Transverse colon (tissue), 4 donors: ENCODE data around the gene STK10. TPM values are rescaled to one million over a fixed set of nuclear protein-coding genes. Genes with fewer than 3 reads are reported as not detected.

Experiments used
- DNase-seq: peaks from one replicate; pipeline ENCODE4 v3.0.0-alpha.2; 2019
- H3K27ac ChIP-seq, 4 donors: fragments of 200-600 bp; sonication (generic); 2 replicates each; pipeline ENCODE4 v1.5.1; 2016 to 2018; ENCODE audit warnings: inconsistent platforms in 4 of 4
- H3K27me3 ChIP-seq: fragments of 200-600 bp; sonication (generic); 2 replicates; pipeline ENCODE4 v1.5.1; 2017; ENCODE audit warnings: inconsistent platforms
- H3K36me3 ChIP-seq, 4 donors: fragments of 200-600 bp; sonication (generic); 2 replicates each; pipeline ENCODE4 v1.5.1; 2017 to 2019; ENCODE audit warnings: inconsistent platforms in 4 of 4
- H3K4me1 ChIP-seq, 4 donors: fragments of 200-600 bp; sonication (generic); 2 replicates each; pipeline ENCODE4 v1.5.1; 2017 to 2020; ENCODE audit warnings: inconsistent platforms in 4 of 4
- H3K4me3 ChIP-seq, 4 donors: fragments of 200-600 bp; sonication (generic); 1 replicate in 1 of 4; 2 replicates in 3 of 4; pipeline versions ENCODE4 v1.5.1 to v1.6.1; 2017 to 2019; ENCODE audit warnings: inconsistent platforms in 4 of 4
- H3K9me3 ChIP-seq, 2 donors: fragments of 200-600 bp; sonication (generic); 2 replicates each; pipeline ENCODE4 v1.5.1; 2017 to 2019; ENCODE audit warnings: inconsistent platforms in 2 of 2
- EP300 ChIP-seq: sonication (generic); formaldehyde crosslinking; IDR thresholded peaks from one replicate; pipeline ENCODE4 v1.6.1; 2017; ENCODE audit warnings: antibody characterized with exemption, low read depth
- POLR2A ChIP-seq: fragments of 450-650 bp; IDR thresholded peaks from one replicate; pipeline ENCODE4 v1.6.1; 2016; ENCODE audit warnings: antibody characterized with exemption, mild to moderate bottlenecking, moderate library complexity
- POLR2AphosphoS5 ChIP-seq, 3 donors: sonication (generic); formaldehyde crosslinking; IDR thresholded peaks; one replicate each; pipeline ENCODE4 v1.6.1; 2016; ENCODE audit warnings: antibody characterized with exemption in 3 of 3
- WGBS, 2 donors: methylation state at CpG; one replicate each; pipeline ENCODE4 v1.1.5; 2018; ENCODE audit warnings: low coverage in 1 of 2; 5-methylcytosine and 5-hydroxymethylcytosine counted together
- in situ Hi-C, 4 donors: fragments of 200-750 bp; cut with MboI; loops; one replicate each; pipeline versions ENCODE4 v1.15.0 to v1.15.1; 2017; ENCODE audit warnings: low sequenced_read_pairs in 3 of 4, low pct_ligation_motif_present in 1 of 4, low pct_unique_long_range_greater_than_20kb in 1 of 4
- intact Hi-C: fragments of 100-400 bp; cut with DNase I; formaldehyde crosslinking; loops from one replicate; pipeline ENCODE4 v1.15.1; 2023; ENCODE audit warnings: low total_unique reads
- total RNA-seq, 4 donors: library from RNA; depleted of rRNA; stranded (reverse); fragments of >200 nt; gene quantifications; one replicate each; pipeline ENCODE4 v1.1.0, GENCODE V29; 2016
- TF ChIP-seq, protein P1 (sequence below), 5 experiments: fragments of 200-600 bp in 3 of 5; fragments of 450-650 bp in 2 of 5; sonication (generic) in 3 of 5; IDR thresholded peaks; 1 replicate in 2 of 5; 2 replicates in 3 of 5; pipeline ENCODE4 v1.5.1; 2016 to 2017; ENCODE audit warnings: antibody characterized with exemption in 5 of 5, inconsistent platforms in 3 of 5, mild to moderate bottlenecking in 2 of 5, moderate library complexity in 1 of 5

STK10 gene
- total RNA-seq, 4 donors from 2014 or later = 21.2 to 207 (median 49.3) TPM

GRCh38 chr5:172064358-172064757 is 123.7 kb downstream of the STK10 start:
- in situ Hi-C loops (no loop called here), intact Hi-C loops (no loop called here)
- no peak for TF ChIP-seq POLR2A
- TF ChIP-seq EP300 = no peak
- TF ChIP-seq, protein P1, sequence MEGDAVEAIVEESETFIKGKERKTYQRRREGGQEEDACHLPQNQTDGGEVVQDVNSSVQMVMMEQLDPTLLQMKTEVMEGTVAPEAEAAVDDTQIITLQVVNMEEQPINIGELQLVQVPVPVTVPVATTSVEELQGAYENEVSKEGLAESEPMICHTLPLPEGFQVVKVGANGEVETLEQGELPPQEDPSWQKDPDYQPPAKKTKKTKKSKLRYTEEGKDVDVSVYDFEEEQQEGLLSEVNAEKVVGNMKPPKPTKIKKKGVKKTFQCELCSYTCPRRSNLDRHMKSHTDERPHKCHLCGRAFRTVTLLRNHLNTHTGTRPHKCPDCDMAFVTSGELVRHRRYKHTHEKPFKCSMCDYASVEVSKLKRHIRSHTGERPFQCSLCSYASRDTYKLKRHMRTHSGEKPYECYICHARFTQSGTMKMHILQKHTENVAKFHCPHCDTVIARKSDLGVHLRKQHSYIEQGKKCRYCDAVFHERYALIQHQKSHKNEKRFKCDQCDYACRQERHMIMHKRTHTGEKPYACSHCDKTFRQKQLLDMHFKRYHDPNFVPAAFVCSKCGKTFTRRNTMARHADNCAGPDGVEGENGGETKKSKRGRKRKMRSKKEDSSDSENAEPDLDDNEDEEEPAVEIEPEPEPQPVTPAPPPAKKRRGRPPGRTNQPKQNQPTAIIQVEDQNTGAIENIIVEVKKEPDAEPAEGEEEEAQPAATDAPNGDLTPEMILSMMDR (IDR thresholded peaks at IDR 0.05) = no peak
- no peak for TF ChIP-seq POLR2AphosphoS5 (IDR thresholded peaks at IDR 0.05)
- WGBS, 2 donors = 92 to 97% methylated on average over 5 of the region's 5 CpGs
- Histone ChIP-seq H3K9me3 (no peaks in the 10 kb centered on the region), H3K4me1 (peaks cover 0 to 7% (median 7%) of the 10 kb centered on the region in 4 donors), H3K36me3 (peaks cover 0 to 23% (median 3%) of the 10 kb centered on the region in 4 donors), H3K4me3 (no peak overlapping the region), H3K27ac (no peak overlapping the region), H3K27me3 (no peaks in the 10 kb centered on the region)
- DNase-seq = no peak

- in situ Hi-C loops = no loop called here
Measured at GRCh38 chr5:172063463-172064235, 124.4 kb downstream of the STK10 start.

DNA sequence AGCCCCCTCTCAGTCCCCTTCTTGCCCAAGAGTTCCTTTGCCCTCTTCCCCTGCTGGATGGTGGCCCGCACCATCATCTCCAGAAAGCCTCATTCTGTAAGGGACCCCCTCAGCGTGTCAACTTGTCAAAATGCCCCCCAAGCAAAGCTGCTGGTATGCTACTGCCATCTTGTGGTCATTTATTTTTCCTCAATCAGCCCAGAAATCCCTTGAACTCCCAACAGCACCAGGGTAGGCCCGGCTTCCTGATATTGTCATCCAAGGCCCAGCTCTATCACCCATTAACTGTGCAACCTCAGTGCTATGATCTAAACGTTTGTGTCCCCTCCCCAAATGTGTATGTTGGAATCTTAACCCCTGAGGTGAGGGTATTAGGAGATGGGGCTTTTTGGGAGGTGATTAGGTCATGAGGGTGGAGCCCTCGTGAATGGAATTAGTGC is 128.3 kb downstream of the STK10 start:
- TF ChIP-seq, protein P1 (IDR thresholded peaks at IDR 0.05) = peak; percentile 36 to 42 (median 40)
- no peak for TF ChIP-seq POLR2AphosphoS5 (IDR thresholded peaks at IDR 0.05)
- TF ChIP-seq POLR2A = no peak
- TF ChIP-seq EP300 = no peak
- no peak overlapping the region for H3K27ac ChIP-seq
- in situ Hi-C loops = no loop called here
- peaks cover 0 to 23% (median 3%) of the 10 kb centered on the region in 4 donors for H3K36me3 ChIP-seq
- no peaks in the 10 kb centered on the region for H3K4me1 ChIP-seq
- 71% methylated on average over 5 of the region's 5 CpGs; no CpG with 5 or more reads in 1 of the 2 donors for WGBS, 2 donors
- H3K27me3 ChIP-seq = no peaks in the 10 kb centered on the region
- no peak for DNase-seq
- no peaks in the 10 kb centered on the region for H3K9me3 ChIP-seq
- no peak overlapping the region for H3K4me3 ChIP-seq
- intact Hi-C loops = no loop called here

More at GRCh38 chr5:172063463-172064235, 124.4 kb downstream of the STK10 start:
- H3K4me1 ChIP-seq = peaks cover 0 to 7% (median 7%) of the 10 kb centered on the region in 4 donors
- no peaks in the 10 kb centered on the region for H3K27me3 ChIP-seq
- TF ChIP-seq POLR2AphosphoS5 (IDR thresholded peaks at IDR 0.05) (no peak), POLR2A (no peak), EP300 (no peak)
- TF ChIP-seq, protein P1 (IDR thresholded peaks at IDR 0.05) = no peak
- no peak overlapping the region for H3K27ac ChIP-seq
- no peak for DNase-seq
- 88 to 94% methylated on average over 9 to 15 of the region's 15 CpGs for WGBS, 2 donors
- H3K9me3 ChIP-seq = no peaks in the 10 kb centered on the region
- intact Hi-C loops = no loop called here
- peaks cover 0 to 23% (median 3%) of the 10 kb centered on the region in 4 donors for H3K36me3 ChIP-seq
- no peak overlapping the region for H3K4me3 ChIP-seq

DNA sequence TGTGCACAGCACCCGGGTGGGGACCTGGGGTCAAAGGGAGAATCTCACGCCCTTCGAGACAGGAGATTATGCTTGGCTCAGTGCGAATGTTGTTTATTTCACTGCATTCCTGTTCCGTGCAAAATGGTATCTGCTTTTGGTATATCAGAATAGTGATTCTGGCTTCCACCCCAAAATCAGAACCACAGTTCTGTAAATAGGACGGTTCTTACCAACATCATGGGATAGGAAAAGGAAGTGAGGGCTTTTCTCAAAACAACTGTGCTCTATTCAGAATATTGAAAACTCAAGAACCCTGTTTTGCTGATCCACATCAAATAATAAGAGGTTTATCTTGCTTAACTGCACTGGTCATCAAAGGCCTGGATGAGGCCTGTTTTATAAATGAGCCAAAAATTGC is 129.9 kb downstream of the STK10 start:
- H3K27ac ChIP-seq = no peak overlapping the region
- no peaks in the 10 kb centered on the region for H3K27me3 ChIP-seq
- 78 to 91% methylated on average over 5 to 6 of the region's 6 CpGs for WGBS, 2 donors
- in situ Hi-C loops (no loop called here), intact Hi-C loops (no loop called here)
- H3K4me1 ChIP-seq = no peaks in the 10 kb centered on the region
- no peaks in the 10 kb centered on the region for H3K9me3 ChIP-seq
- TF ChIP-seq POLR2AphosphoS5 (IDR thresholded peaks at IDR 0.05) = no peak
- no peak for TF ChIP-seq POLR2A
- no peak for TF ChIP-seq EP300
- TF ChIP-seq, protein P1 (IDR thresholded peaks at IDR 0.05) = no peak
- peaks cover 0 to 14% (median 0%) of the 10 kb centered on the region in 4 donors for H3K36me3 ChIP-seq
- no peak for DNase-seq
- H3K4me3 ChIP-seq = no peak overlapping the region
